Measurements from ENCODE around the gene QSER1.
"Not testable (repeated sequence)": the region's sequence is repeated elsewhere in the genome, so short reads cannot be mapped to it uniquely, and the experiment has no call there.

The QSER1 gene

GRCh38 chr11:32932196-32932595 lies 39.6 kb downstream of the QSER1 start:
- DNase-seq: no peak
- TF ChIP-seq POLR2A (IDR thresholded peaks at IDR 0.05; ENCODE audit: low read length) (no peak), GATA1 (IDR thresholded peaks at IDR 0.05; ENCODE audit: low read depth, low read length) (no peak)

GRCh38 chr11:32935462-32936029 lies 42.9 kb downstream of the QSER1 start:
- TF ChIP-seq GATA1 (IDR thresholded peaks at IDR 0.05; ENCODE audit: low read depth, low read length) (no peak), POLR2A (IDR thresholded peaks at IDR 0.05; ENCODE audit: low read length) (no peak)

GRCh38 chr11:32936178-32936577 lies 43.6 kb downstream of the QSER1 start:
- DNase-seq: not testable (repeated sequence)

More at GRCh38 chr11:32935462-32936029, 42.9 kb downstream of the QSER1 start:
- peak; percentile 8 to 24 for DNase-seq

- not testable (repeated sequence) for DNase-seq
These were observed 44.7 kb downstream of the QSER1 start for GRCh38 chr11:32937283-32937682.

GRCh38 chr11:32939046-32939445 lies 46.4 kb downstream of the QSER1 start:
- TF ChIP-seq GATA1 (IDR thresholded peaks at IDR 0.05; ENCODE audit: low read depth, low read length) (no peak), POLR2A (IDR thresholded peaks at IDR 0.05; ENCODE audit: low read length) (no peak)
- DNase-seq: no peak

GRCh38 chr11:32939866-32940265 lies 47.3 kb downstream of the QSER1 start:
- no peak for TF ChIP-seq POLR2A (IDR thresholded peaks at IDR 0.05; ENCODE audit: low read length)
- no peak for TF ChIP-seq GATA1 (IDR thresholded peaks at IDR 0.05; ENCODE audit: low read depth, low read length)
- DNase-seq: no peak

- no peak for TF ChIP-seq GATA1 (IDR thresholded peaks at IDR 0.05; ENCODE audit: low read depth, low read length)
- TF ChIP-seq POLR2A (IDR thresholded peaks at IDR 0.05; ENCODE audit: low read length): no peak
- DNase-seq: no peak
These were observed 48.3 kb downstream of the QSER1 start for GRCh38 chr11:32940865-32941264.

- TF ChIP-seq POLR2A (IDR thresholded peaks at IDR 0.05; ENCODE audit: low read length): no peak
- TF ChIP-seq GATA1 (IDR thresholded peaks at IDR 0.05; ENCODE audit: low read depth, low read length): no peak
- DNase-seq: no peak
These were observed 55.4 kb downstream of the QSER1 start for GRCh38 chr11:32947978-32948377.

- TF ChIP-seq GATA1 (IDR thresholded peaks at IDR 0.05; ENCODE audit: low read depth, low read length): no peak
These were observed 57.1 kb downstream of the QSER1 start for GRCh38 chr11:32949739-32950138.

GRCh38 chr11:32952421-32952820 lies 59.8 kb downstream of the QSER1 start:
- no peak for TF ChIP-seq GATA1 (IDR thresholded peaks at IDR 0.05; ENCODE audit: low read depth, low read length)
- TF ChIP-seq POLR2A (IDR thresholded peaks at IDR 0.05; ENCODE audit: low read length): no peak
- no peak for DNase-seq

More at GRCh38 chr11:32949739-32950138, 57.1 kb downstream of the QSER1 start:
- DNase-seq: no peak

GRCh38 chr11:32953700-32954099 lies 61.1 kb downstream of the QSER1 start:
- no peak for TF ChIP-seq GATA1 (IDR thresholded peaks at IDR 0.05; ENCODE audit: low read depth, low read length)
- no peak for TF ChIP-seq POLR2A (IDR thresholded peaks at IDR 0.05; ENCODE audit: low read length)
- DNase-seq: no peak

- TF ChIP-seq POLR2A (IDR thresholded peaks at IDR 0.05; ENCODE audit: low read length): no peak
- no peak for TF ChIP-seq GATA1 (IDR thresholded peaks at IDR 0.05; ENCODE audit: low read depth, low read length)
- DNase-seq: peak; percentile 60 to 75
These were observed 68.0 kb downstream of the QSER1 start for GRCh38 chr11:32960553-32961164.

GRCh38 chr11:32962016-32962415 lies 69.4 kb downstream of the QSER1 start:
- TF ChIP-seq GATA1 (IDR thresholded peaks at IDR 0.05; ENCODE audit: low read depth, low read length) (no peak), POLR2A (IDR thresholded peaks at IDR 0.05; ENCODE audit: low read length) (no peak)
- no peak for DNase-seq

GRCh38 chr11:32963721-32964120 lies 71.1 kb downstream of the QSER1 start:
- TF ChIP-seq POLR2A (IDR thresholded peaks at IDR 0.05; ENCODE audit: low read length): no peak
- TF ChIP-seq GATA1 (IDR thresholded peaks at IDR 0.05; ENCODE audit: low read depth, low read length): no peak

GRCh38 chr11:32968541-32968940 lies 75.9 kb downstream of the QSER1 start:
- TF ChIP-seq POLR2A (IDR thresholded peaks at IDR 0.05; ENCODE audit: low read length): no peak
- no peak for TF ChIP-seq GATA1 (IDR thresholded peaks at IDR 0.05; ENCODE audit: low read depth, low read length)
- no peak for DNase-seq

More at GRCh38 chr11:32963721-32964120, 71.1 kb downstream of the QSER1 start:
- no peak for DNase-seq

- DNase-seq: not testable (repeated sequence)
These were observed 79.6 kb downstream of the QSER1 start for GRCh38 chr11:32972233-32972632.

Data from erythroblast (primary cell).